PFSK-1 (cell line): ENCODE data around the gene STXBP1.

Source experiments
- FOXP2 ChIP-seq: optimal IDR thresholded peaks from 2 replicates; pipeline ENCODE3; 2011; ENCODE audit warnings: borderline replicate concordance, control low read depth, inconsistent platforms; ENCODE audit not compliant: insufficient read depth; ENCODE audit errors: extremely low read length, extremely low read depth
- POLR2AphosphoS5 ChIP-seq: IDR thresholded peaks from 2 replicates; pipeline ENCODE4 v1.6.1; 2012; ENCODE audit warnings: low read depth, mild to moderate bottlenecking, control low read depth, low read length, moderate library complexity
- SIN3A ChIP-seq: IDR thresholded peaks from 2 replicates; pipeline ENCODE4 v1.6.1; 2012; ENCODE audit warnings: mild to moderate bottlenecking, low read length, moderate library complexity, borderline replicate concordance; ENCODE audit not compliant: insufficient read depth
- TAF1 ChIP-seq: IDR thresholded peaks from 2 replicates; pipeline ENCODE4 v1.6.1; 2012; ENCODE audit warnings: low read length, control low read depth, borderline replicate concordance; ENCODE audit not compliant: insufficient read depth
- TF ChIP-seq, protein P1 (sequence below), 2 experiments: IDR thresholded peaks; 2 replicates each; pipeline versions ENCODE4 v1.6.1 to v1.8.0; 2011 to 2012; ENCODE audit warnings: low read depth in 2 of 2, low read length in 2 of 2, control low read depth in 1 of 2, inconsistent platforms in 1 of 2, mild to moderate bottlenecking in 1 of 2, moderate library complexity in 1 of 2; ENCODE audit not compliant: insufficient read depth in 1 of 2

The STXBP1 gene

GRCh38 chr9:127732444-127732843, 120.4 kb downstream of the STXBP1 start:
- no peak for TF ChIP-seq POLR2AphosphoS5
- TF ChIP-seq, protein P1, sequence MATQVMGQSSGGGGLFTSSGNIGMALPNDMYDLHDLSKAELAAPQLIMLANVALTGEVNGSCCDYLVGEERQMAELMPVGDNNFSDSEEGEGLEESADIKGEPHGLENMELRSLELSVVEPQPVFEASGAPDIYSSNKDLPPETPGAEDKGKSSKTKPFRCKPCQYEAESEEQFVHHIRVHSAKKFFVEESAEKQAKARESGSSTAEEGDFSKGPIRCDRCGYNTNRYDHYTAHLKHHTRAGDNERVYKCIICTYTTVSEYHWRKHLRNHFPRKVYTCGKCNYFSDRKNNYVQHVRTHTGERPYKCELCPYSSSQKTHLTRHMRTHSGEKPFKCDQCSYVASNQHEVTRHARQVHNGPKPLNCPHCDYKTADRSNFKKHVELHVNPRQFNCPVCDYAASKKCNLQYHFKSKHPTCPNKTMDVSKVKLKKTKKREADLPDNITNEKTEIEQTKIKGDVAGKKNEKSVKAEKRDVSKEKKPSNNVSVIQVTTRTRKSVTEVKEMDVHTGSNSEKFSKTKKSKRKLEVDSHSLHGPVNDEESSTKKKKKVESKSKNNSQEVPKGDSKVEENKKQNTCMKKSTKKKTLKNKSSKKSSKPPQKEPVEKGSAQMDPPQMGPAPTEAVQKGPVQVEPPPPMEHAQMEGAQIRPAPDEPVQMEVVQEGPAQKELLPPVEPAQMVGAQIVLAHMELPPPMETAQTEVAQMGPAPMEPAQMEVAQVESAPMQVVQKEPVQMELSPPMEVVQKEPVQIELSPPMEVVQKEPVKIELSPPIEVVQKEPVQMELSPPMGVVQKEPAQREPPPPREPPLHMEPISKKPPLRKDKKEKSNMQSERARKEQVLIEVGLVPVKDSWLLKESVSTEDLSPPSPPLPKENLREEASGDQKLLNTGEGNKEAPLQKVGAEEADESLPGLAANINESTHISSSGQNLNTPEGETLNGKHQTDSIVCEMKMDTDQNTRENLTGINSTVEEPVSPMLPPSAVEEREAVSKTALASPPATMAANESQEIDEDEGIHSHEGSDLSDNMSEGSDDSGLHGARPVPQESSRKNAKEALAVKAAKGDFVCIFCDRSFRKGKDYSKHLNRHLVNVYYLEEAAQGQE (IDR thresholded peaks at IDR 0.05; ENCODE audit: insufficient read depth in 1 of 2, low read depth in 2 of 2, low read length in 2 of 2), result no peak
- no peak for TF ChIP-seq FOXP2
- no peak for TF ChIP-seq SIN3A
- no peak for TF ChIP-seq TAF1

GRCh38 chr9:127733614-127734013, 121.5 kb downstream of the STXBP1 start:
- TF ChIP-seq, protein P1 (IDR thresholded peaks at IDR 0.05; ENCODE audit: insufficient read depth in 1 of 2, low read depth in 2 of 2, low read length in 2 of 2), result no peak
- TF ChIP-seq SIN3A (no peak), TAF1 (no peak), POLR2AphosphoS5 (no peak), FOXP2 (no peak)

DNA sequence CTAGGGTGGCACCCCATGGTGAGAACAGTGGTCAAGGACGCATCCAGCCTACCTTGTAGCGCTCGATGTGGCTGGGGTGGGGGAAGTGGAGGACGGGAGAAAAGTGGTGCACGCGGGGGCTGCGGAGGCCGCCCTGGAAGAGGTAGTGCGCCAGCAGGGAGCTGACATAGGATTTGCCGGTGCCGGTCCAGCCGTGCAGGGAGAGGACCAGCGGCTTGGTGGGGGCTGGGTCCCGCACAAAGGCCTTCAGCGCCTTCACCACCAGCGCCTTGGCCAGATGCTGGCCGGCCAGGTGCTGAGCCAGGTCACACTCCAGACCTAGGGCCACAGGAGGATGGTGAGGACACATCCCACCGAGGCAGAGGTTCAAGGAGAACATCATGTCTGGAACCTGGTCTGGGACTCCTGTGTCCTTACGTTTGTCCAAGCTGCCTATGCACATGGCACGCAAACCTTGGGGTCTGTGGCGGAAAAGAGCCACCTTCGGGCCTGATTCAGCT, 122.2 kb downstream of the STXBP1 start:
- no peak for TF ChIP-seq FOXP2
- no peak for TF ChIP-seq POLR2AphosphoS5
- TF ChIP-seq, protein P1 (IDR thresholded peaks at IDR 0.05; ENCODE audit: insufficient read depth in 1 of 2, low read depth in 2 of 2, low read length in 2 of 2), result no peak
- no peak for TF ChIP-seq SIN3A
- no peak for TF ChIP-seq TAF1

GRCh38 chr9:127734747-127735529, 122.9 kb downstream of the STXBP1 start, which contains the start of gene TOR2A:
TOR2A (minus strand) TSS chr9:127735294; CDS start chr9:127735270, 24 bp downstream.
- TF ChIP-seq POLR2AphosphoS5 (peak; percentile 70), SIN3A (0 out of 2 replicates have a peak, but pooled peaks have one; percentile 16), TAF1 (peak; percentile 75; the same call in 1 of the 2 replicates), FOXP2 (no peak)
- TF ChIP-seq, protein P1 (IDR thresholded peaks at IDR 0.05; ENCODE audit: insufficient read depth in 1 of 2, low read depth in 2 of 2, low read length in 2 of 2), result no peak
